SU-DHL-6 (cell line): Measurements from ENCODE around the gene PIK3C2G.

Experiments
- EZH2phosphoT487 ChIP-seq: fragments of 200-600 bp; sonication (generic), shearing (Covaris generic); conservative IDR thresholded peaks from 2 replicates; pipeline ENCODE4 v1.6.1; 2018; ENCODE audit warnings: mild to moderate bottlenecking, antibody characterized with exemption, low read length, moderate library complexity, mixed read lengths
- TF ChIP-seq, protein P1 (sequence below): fragments of 200-600 bp; sonication (generic); IDR thresholded peaks from one replicate; pipeline ENCODE4 v1.5.1; 2017; ENCODE audit warnings: antibody characterized with exemption, mild to moderate bottlenecking, low read length, moderate library complexity; ENCODE audit not compliant: insufficient read depth, poor library complexity, severe bottlenecking

- TF ChIP-seq, protein P1, sequence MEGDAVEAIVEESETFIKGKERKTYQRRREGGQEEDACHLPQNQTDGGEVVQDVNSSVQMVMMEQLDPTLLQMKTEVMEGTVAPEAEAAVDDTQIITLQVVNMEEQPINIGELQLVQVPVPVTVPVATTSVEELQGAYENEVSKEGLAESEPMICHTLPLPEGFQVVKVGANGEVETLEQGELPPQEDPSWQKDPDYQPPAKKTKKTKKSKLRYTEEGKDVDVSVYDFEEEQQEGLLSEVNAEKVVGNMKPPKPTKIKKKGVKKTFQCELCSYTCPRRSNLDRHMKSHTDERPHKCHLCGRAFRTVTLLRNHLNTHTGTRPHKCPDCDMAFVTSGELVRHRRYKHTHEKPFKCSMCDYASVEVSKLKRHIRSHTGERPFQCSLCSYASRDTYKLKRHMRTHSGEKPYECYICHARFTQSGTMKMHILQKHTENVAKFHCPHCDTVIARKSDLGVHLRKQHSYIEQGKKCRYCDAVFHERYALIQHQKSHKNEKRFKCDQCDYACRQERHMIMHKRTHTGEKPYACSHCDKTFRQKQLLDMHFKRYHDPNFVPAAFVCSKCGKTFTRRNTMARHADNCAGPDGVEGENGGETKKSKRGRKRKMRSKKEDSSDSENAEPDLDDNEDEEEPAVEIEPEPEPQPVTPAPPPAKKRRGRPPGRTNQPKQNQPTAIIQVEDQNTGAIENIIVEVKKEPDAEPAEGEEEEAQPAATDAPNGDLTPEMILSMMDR = no peak
- no peak for TF ChIP-seq EZH2phosphoT487
Measured at GRCh38 chr12:18443768-18444437, 182.6 kb downstream of the PIK3C2G start.
